ENCODE data around the gene RIMKLA. TPM values are rescaled to one million over a fixed set of nuclear protein-coding genes. Genes with fewer than 3 reads are reported as not detected.
A peak's percentile ranks its signal among the peaks of the same experiment; 100 is the strongest.

Gene RIMKLA
- total and polyA plus RNA-seq, 2 of the 13 experiments (the other 11 are each of a cell fraction or from before 2014, with no cell fraction given): 2.5 to 3.8 TPM

- TF ChIP-seq THRA (CRISPR knock-in tag; IDR thresholded peaks at IDR 0.05; ENCODE audit: borderline replicate concordance) (no peak), ZNF780A (CRISPR knock-in tag; IDR thresholded peaks at IDR 0.05) (peak; percentile 22; the same call in 1 of the 2 replicates), AKNA (CRISPR knock-in tag; IDR thresholded peaks at IDR 0.05; ENCODE audit: borderline replicate concordance) (no peak; the same call in 1 of the 2 replicates), IKZF5 (CRISPR knock-in tag; IDR thresholded peaks at IDR 0.05) (peak; percentile 32), ATRX (CRISPR knock-in tag; IDR thresholded peaks at IDR 0.05; ENCODE audit: borderline replicate concordance) (no peak), ZNF205 (CRISPR knock-in tag; IDR thresholded peaks at IDR 0.05) (peak; percentile 51), DRAP1 (CRISPR knock-in tag; IDR thresholded peaks at IDR 0.05) (peak; percentile 51), SKIL (CRISPR knock-in tag; IDR thresholded peaks at IDR 0.05; ENCODE audit: borderline replicate concordance) (no peak), MEF2D (CRISPR knock-in tag; IDR thresholded peaks at IDR 0.05) (no peak; the same call in 1 of the 2 replicates), ZNF615 (CRISPR knock-in tag; IDR thresholded peaks at IDR 0.05; ENCODE audit: borderline replicate concordance) (no peak), ZBTB1 (CRISPR knock-in tag; IDR thresholded peaks at IDR 0.05; ENCODE audit: borderline replicate concordance) (no peak), ZNF770 (CRISPR knock-in tag; IDR thresholded peaks at IDR 0.05) (0 out of 2 replicates have a peak, but pooled peaks have one; percentile 62), POGK (CRISPR knock-in tag; conservative IDR thresholded peaks at IDR 0.05) (no peak; the same call in 1 of the 2 replicates)
These were observed 75.6 kb downstream of the RIMKLA start, which contains the start of the genes PPCS and ZMYND12 (continued) for GRCh38 chr1:42456010-42456753.

All from HepG2 (cell line).